Renal pelvis (tissue), 12 donors: ENCODE data around the gene FXR1. TPM values are rescaled to one million over a fixed set of nuclear protein-coding genes. Genes with fewer than 3 reads are reported as not detected.
"Not testable (repeated sequence)": the region's sequence is repeated elsewhere in the genome, so short reads cannot be mapped to it uniquely, and the experiment has no call there.

Experiments
- DNase-seq: peaks from one replicate; pipeline ENCODE4 v3.0.0-alpha.2; 2013
- long read RNA-seq, 16 experiments: transcript quantifications; one replicate each; lab custom pipeline, GENCODE V29; 2026
- polyA plus RNA-seq, 3 donors: library from polyadenylated mRNA; unstranded; fragments of 120-200 nt; gene quantifications; one replicate each; pipeline ENCODE4 v1.2.1, GENCODE V29; 2013; ENCODE audit not compliant: insufficient read length in 3 of 3

FXR1 gene
- 100 to 1,000 TPM; 191 to 229 (median 219) TPM for polyA plus RNA-seq
- long read RNA-seq, donor 1, full-length matches to known transcripts, result 17 of 23 reads
- long read RNA-seq, donor 1, partial matches to known transcripts, result 6 of 23 reads
- long read RNA-seq, donor 1, other reads (novel, unspliced or antisense), result 0 of 23 reads
- long read RNA-seq, donor 2, full-length matches to known transcripts, result 15 of 305 reads
- long read RNA-seq, donor 2, partial matches to known transcripts, result 81 of 305 reads
- long read RNA-seq, donor 2, other reads (novel, unspliced or antisense), result 209 of 305 reads
- long read RNA-seq, donor 3, full-length matches to known transcripts, result 19 of 37 reads
- long read RNA-seq, donor 3, partial matches to known transcripts, result 18 of 37 reads
- long read RNA-seq, donor 3, other reads (novel, unspliced or antisense), result 0 of 37 reads
- long read RNA-seq, donor 4, full-length matches to known transcripts, result 12 of 273 reads
- long read RNA-seq, donor 4, partial matches to known transcripts, result 56 of 273 reads
- long read RNA-seq, donor 4, other reads (novel, unspliced or antisense), result 205 of 273 reads
- long read RNA-seq, donor 5, full-length matches to known transcripts, result 17 of 148 reads
- long read RNA-seq, donor 5, partial matches to known transcripts, result 29 of 148 reads
- long read RNA-seq, donor 5, other reads (novel, unspliced or antisense), result 102 of 148 reads
- long read RNA-seq, donor 6, full-length matches to known transcripts, result 12 of 240 reads
- long read RNA-seq, donor 6, partial matches to known transcripts, result 29 of 240 reads
- long read RNA-seq, donor 6, other reads (novel, unspliced or antisense), result 199 of 240 reads
- long read RNA-seq, donor 7, full-length matches to known transcripts, result 32 of 53 reads
- long read RNA-seq, donor 7, partial matches to known transcripts, result 21 of 53 reads
- long read RNA-seq, donor 7, other reads (novel, unspliced or antisense), result 0 of 53 reads
- long read RNA-seq, donor 8, full-length matches to known transcripts, result 5 of 70 reads
- long read RNA-seq, donor 8, partial matches to known transcripts, result 56 of 70 reads
- long read RNA-seq, donor 8, other reads (novel, unspliced or antisense), result 9 of 70 reads
- long read RNA-seq, donor 9, full-length matches to known transcripts, result 19 of 349 reads
- long read RNA-seq, donor 9, partial matches to known transcripts, result 262 of 349 reads
- long read RNA-seq, donor 9, other reads (novel, unspliced or antisense), result 68 of 349 reads
- long read RNA-seq, donor 10, full-length matches to known transcripts, result 16 of 22 reads
- long read RNA-seq, donor 10, partial matches to known transcripts, result 6 of 22 reads
- long read RNA-seq, donor 10, other reads (novel, unspliced or antisense), result 0 of 22 reads
- long read RNA-seq, donor 11, full-length matches to known transcripts, result 19 of 168 reads
- long read RNA-seq, donor 11, partial matches to known transcripts, result 64 of 168 reads
- long read RNA-seq, donor 11, other reads (novel, unspliced or antisense), result 85 of 168 reads
- long read RNA-seq, donor 12, full-length matches to known transcripts, result 20 of 281 reads
- long read RNA-seq, donor 12, partial matches to known transcripts, result 231 of 281 reads
- long read RNA-seq, donor 12, other reads (novel, unspliced or antisense), result 30 of 281 reads
- long read RNA-seq, donor 13, full-length matches to known transcripts, result 14 of 164 reads
- long read RNA-seq, donor 13, partial matches to known transcripts, result 58 of 164 reads
- long read RNA-seq, donor 13, other reads (novel, unspliced or antisense), result 92 of 164 reads
- long read RNA-seq, donor 14, result 0 reads
- long read RNA-seq, donor 15, full-length matches to known transcripts, result 18 of 23 reads
- long read RNA-seq, donor 15, partial matches to known transcripts, result 5 of 23 reads
- long read RNA-seq, donor 15, other reads (novel, unspliced or antisense), result 0 of 23 reads
- long read RNA-seq, donor 16, full-length matches to known transcripts, result 21 of 47 reads
- long read RNA-seq, donor 16, partial matches to known transcripts, result 26 of 47 reads
- long read RNA-seq, donor 16, other reads (novel, unspliced or antisense), result 0 of 47 reads

DNA sequence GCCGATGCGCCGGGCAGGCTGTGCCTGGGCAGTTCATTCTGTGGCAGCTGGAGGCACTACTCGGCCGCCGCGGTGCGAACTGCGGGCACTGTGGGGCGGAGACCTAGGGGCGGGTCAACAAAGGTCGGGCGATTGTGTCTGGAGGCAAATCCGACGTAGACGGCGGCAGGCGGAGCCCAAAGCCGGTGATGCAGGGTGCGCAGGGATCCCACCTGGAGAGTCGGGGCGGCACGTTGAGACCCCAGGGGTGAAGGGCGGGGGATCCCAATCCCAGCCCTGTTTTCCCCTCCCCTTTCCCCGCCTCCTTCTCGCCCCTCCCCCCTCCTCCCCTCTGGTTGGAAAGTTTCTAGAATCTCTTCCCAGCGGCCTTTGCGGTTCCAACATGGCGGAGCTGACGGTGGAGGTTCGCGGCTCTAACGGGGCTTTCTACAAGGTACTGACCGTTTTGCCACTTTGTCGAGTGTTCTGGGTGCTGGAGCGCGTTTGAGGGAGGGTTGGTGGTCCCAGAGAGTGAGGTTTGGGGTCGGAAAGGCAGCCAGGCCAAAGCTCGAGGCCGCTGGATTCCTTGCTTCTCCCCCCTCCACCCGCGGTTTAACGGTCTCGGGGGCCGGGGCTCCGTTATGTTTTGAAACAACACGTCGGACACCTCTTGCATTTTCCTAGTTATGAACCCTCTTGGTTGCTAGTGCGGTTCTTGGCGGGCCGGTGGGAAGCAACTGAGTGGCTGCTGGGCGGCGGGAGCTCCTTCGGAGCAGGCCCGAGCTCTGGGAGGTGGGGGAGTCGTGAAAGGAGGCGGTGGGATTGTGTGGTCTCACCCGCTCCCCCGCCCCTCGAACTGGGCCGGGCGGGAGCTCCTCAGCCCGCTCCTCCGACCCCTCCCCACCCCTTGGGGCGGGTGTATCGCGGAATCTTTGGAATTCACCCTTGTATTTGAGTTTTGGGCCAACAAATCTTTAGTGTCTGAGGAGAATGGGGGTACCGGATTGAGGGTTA lies at the start of gene FXR1:
Gene FXR1 (plus strand): TSS at position 367 of the 993 bp plus-strand sequence. CDS start 16 bp downstream, at position 383.
- DNase-seq, result peak; percentile 90

DNA sequence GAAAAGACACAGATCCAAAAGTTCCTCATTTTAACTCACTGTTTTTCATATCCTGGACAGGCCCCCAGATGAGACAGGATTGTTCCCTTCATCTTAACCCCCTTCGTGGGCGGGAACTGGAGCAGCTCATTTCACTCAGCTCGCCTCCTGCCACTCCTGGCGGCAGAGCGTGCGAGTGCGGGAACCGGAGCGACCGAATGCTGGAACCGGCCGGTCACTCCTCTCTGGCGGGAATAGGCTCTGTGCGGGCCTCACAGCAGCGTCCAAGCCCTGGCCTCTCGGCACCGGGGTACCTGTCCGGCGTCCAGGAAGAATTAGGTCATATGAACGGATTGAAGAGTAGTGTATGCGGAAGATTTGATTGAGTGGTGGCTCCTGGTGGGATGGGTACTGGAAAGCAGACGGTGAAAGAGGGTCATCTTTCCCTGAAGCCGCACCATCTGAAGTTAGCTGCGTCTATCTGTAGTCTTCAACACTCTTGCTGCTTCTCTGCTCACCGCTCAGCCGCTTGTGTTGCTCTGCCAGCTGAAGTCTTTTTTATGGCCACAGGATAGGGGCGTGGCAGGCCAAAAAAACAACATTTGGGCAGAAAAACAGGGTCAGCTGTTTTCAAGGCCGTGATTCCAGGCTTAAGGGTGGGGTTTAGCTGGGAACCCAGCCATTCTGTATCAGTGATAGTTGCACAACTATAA lies 42.3 kb upstream of the FXR1 start:
- no peak for DNase-seq

GRCh38 chr3:180871901-180872300 lies 40.6 kb upstream of the FXR1 start:
- no peak for DNase-seq

- not testable (repeated sequence) for DNase-seq
Measured at GRCh38 chr3:180872430-180872829, 40.0 kb upstream of the FXR1 start.

DNA sequence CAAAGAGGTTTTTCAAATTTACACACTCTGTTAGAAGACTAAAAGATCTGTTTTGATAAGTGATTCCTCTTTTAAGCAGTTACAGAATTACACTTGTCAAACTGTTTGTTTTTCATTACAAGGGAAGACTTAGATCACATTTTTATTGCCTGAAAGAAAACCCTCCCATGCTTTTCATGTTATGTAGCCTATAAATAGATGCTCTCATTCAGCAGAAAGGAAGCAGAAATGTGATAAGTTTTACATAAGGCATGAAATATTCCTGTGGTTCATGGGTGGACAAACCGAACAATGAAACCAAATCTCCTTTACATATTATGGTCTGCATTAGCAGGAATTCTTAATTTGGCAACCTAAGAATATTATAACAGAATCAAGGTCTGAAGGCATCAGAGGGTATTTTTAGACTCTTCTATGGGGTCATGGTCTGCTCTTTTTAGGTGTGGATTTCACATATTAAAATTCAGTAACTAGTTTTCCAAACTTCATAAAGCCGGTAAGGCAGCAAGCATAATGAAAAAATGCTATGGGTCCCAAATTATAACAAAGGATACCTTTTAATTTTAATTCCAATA lies 37.3 kb upstream of the FXR1 start:
- DNase-seq, result peak; percentile 28

DNA sequence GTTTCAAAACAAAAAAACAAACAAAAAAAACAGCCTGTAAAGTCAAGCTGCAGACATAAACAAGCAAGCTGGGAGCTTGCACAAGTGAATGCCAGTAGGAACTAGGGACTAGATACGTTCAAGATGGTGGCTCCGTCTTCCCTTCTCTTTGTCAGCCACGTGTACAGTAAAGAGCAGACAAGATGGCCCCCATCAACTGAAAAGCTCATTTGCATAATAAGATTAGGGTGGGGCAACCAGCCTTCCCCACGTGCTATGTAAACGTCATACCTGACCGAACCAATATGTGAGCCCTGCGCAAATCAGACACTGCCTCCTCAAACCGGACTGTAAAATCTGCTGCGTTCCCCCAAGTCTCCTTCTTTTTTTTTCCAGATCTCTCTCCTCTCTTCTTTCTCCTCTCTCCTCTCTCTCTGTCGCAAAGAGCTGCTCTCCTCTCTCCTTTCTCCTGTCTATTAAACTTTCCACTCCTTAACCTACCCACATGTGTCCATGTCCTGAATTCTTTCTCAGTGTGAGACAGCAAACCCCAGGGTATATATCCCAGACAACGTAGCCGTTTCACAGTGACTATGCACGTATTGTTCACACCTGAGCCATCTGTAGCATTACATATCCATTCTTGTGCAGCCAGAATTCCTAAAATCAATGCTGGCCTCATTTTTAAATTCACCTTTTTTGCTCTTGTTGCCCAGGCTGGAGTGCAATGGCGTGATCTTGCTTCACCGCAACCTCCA lies 31.2 kb upstream of the FXR1 start:
- DNase-seq, result no peak

- DNase-seq, result no peak
Measured at GRCh38 chr3:180882115-180882514, 30.4 kb upstream of the FXR1 start.

- DNase-seq, result no peak
Measured at GRCh38 chr3:180888992-180889560, 23.4 kb upstream of the FXR1 start.

DNA sequence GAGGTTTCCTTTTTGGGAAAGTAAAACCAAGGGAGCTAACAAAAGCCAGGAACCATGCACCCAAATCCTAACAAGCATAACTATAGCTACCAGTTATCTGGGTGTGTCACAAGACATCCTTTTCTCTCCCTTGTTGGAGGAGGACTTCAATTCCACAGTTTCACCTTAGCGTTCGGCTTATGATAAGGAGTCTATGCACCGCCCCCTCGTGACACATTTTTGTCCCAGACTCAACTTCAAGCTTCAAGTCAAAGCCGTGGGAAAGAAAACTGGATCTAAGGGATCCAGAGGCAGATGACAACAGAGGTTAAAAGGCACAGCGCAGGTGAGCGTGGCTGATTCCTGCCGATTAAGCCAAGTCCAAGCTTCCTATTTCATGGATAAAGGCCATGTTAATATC lies 13.9 kb upstream of the FXR1 start:
- DNase-seq, result no peak

DNA sequence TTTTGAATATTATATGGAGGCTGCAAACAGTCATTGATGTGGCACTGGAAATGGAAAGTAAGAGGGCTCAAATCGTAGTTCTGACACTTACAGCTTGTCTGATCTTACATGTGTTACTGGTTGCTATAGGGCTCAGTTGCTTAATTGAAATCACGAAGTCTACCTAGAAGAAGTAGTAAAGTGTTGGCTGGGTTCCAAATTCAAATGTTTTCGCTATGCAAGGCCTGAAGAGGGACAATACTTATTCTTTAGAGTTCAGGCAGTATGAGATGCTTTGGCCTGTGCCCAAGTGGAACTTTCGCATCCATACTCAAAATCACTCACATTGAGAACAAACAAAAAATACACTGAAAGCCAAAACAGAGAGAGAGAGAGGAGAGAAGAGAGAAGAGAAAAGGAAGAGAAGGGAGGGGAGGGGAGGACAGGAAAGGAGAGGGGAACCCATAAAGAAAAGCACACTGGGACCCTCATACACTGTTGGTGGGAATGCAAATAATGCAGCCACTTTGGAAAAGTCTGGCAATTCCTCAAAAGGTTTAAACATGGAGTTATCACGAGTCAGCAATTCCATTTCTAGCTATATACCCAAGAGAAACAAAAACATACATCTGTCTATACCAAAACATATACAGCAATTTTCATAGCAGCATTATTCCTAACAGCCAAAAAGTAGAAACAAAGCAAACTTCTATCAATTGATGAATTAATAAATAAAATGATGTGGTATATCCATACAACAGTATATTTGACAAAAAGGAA lies 2.9 kb upstream of the FXR1 start:
- no peak for DNase-seq

GRCh38 chr3:180910823-180911222 lies 1.6 kb upstream of the FXR1 start:
- DNase-seq, result no peak

DNA sequence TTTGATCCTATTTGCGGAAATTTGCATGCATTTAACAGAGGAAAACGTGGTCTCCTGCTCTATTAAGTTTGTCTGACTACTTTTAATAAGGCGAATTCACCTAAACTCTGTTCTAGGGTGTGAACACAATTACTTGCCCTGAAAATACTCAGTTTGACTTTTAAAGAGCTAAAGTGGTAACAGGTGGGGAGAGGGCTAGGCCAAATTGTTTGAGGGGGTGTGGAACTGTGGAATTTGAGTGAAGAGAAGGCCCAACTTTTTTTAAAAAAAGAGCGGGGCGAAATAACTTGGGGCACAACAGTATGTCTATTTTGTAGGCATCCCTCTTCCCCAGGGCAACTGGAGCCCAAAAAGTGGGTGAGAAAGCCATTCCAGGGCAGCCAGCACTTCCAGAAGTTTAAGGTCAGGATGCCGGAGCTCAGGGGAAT lies 580 bp upstream of the FXR1 start:
- no peak for DNase-seq

DNA sequence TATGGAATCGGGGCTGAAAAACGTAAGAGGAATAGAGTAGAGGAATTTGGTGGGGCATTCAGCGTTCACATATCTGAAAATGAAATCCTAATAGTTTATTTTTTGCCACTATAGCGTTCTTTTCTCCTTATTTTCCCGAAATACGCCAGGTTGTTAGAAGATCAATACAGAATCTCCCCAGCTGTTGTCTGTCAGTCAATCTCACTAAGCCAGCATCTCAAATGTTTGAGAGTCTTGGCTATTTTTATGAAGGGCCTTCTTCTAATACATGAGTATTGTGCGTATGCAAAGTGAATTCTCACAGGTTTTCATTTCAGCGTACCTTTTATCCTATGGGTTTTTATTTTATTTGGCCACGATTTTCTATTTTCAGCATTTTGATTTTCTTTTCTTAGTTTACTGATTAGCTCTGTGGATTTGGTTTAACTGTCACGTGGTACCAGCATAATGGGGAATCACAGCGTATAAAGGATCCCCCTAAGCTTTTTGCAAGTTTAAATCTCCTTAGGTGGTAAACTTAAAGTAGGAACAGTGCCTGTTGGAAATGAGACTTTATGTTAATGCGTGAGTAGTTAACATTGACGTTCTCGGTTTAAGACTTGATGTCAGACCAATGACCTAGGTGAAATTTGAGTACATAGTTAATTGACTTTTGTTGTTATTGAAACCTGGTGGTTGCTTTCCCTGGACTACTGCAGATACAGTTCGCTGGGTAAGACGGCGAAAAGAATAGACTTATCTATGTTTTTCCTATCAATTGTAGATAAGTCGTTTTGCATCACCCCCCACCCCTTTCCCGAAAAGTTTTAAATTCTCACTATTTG lies 1.3 kb downstream of the FXR1 start:
- peak; percentile 40 for DNase-seq

GRCh38 chr3:180918542-180918941 lies 6.1 kb downstream of the FXR1 start:
- DNase-seq, result no peak

GRCh38 chr3:180922242-180922641 lies 9.8 kb downstream of the FXR1 start:
- no peak for DNase-seq
